Loucy (cell line): ENCODE data around the gene RPL37A.

Source experiments
- CTCF ChIP-seq: fragments of 200-600 bp; sonication (generic); conservative IDR thresholded peaks from 2 replicates; pipeline ENCODE4 v1.5.1; 2014; ENCODE audit warnings: mild to moderate bottlenecking, antibody characterized with exemption, low read length
- EZH2phosphoT487 ChIP-seq: fragments of 200-600 bp; IDR thresholded peaks from 2 replicates; pipeline ENCODE4 v1.6.1; 2018; ENCODE audit warnings: antibody characterized with exemption, mild to moderate bottlenecking, moderate library complexity, borderline replicate concordance

- TF ChIP-seq CTCF (no peak), EZH2phosphoT487 (no peak)
Observed at GRCh38 chr2:216541505-216541904, 42.9 kb downstream of the RPL37A start.
